Islet precursor cell (in vitro differentiated cells): ENCODE measurements around the gene INSIG1.

Experiments used
- DNase-seq: peaks from one replicate; pipeline ENCODE4 v3.0.0-alpha.2; 2018

The INSIG1 gene

GRCh38 chr7:155333346-155334234 lies 35.9 kb downstream of the INSIG1 start:
- DNase-seq, result no peak

- peak; percentile 44 for DNase-seq
Measured at GRCh38 chr7:155336812-155337602, 39.3 kb downstream of the INSIG1 start.

GRCh38 chr7:155337946-155338631 lies 40.4 kb downstream of the INSIG1 start:
- peak; percentile 49 for DNase-seq

- peak; percentile 44 for DNase-seq
Measured at GRCh38 chr7:155338632-155339320, 41.1 kb downstream of the INSIG1 start.

GRCh38 chr7:155339474-155339873 lies 41.8 kb downstream of the INSIG1 start:
- peak; percentile 46 for DNase-seq

- peak; percentile 38 for DNase-seq
Measured at GRCh38 chr7:155340071-155340531, 42.4 kb downstream of the INSIG1 start.

- peak; percentile 26 for DNase-seq
Measured at GRCh38 chr7:155340721-155341120, 43.0 kb downstream of the INSIG1 start.

GRCh38 chr7:155341463-155341983 lies 43.8 kb downstream of the INSIG1 start:
- peak; percentile 22 for DNase-seq

GRCh38 chr7:155342313-155342712 lies 44.6 kb downstream of the INSIG1 start:
- DNase-seq, result peak; percentile 28

GRCh38 chr7:155343150-155343549 lies 45.5 kb downstream of the INSIG1 start:
- DNase-seq, result peak; percentile 22

- peak; percentile 35 for DNase-seq
Measured at GRCh38 chr7:155343661-155344121, 46.0 kb downstream of the INSIG1 start.

- DNase-seq, result peak; percentile 42
Measured at GRCh38 chr7:155344270-155344617, 46.6 kb downstream of the INSIG1 start.

- DNase-seq, result peak; percentile 87
Measured at GRCh38 chr7:155344618-155345433, 47.1 kb downstream of the INSIG1 start.

- DNase-seq, result no peak
Measured at GRCh38 chr7:155345490-155345889, 47.8 kb downstream of the INSIG1 start.

- DNase-seq, result no peak
Measured at GRCh38 chr7:155346285-155346684, 48.6 kb downstream of the INSIG1 start.

GRCh38 chr7:155348806-155349205 lies 51.1 kb downstream of the INSIG1 start:
- DNase-seq, result no peak

GRCh38 chr7:155349601-155350331 lies 52.1 kb downstream of the INSIG1 start:
- DNase-seq, result no peak

GRCh38 chr7:155351120-155351870 lies 53.6 kb downstream of the INSIG1 start:
- no peak for DNase-seq

GRCh38 chr7:155352076-155352752 lies 54.5 kb downstream of the INSIG1 start:
- no peak for DNase-seq
